ENCODE data around the gene SMC2.

SMC2 gene

GRCh38 chr9:104094534-104095015, 466 bp downstream of the SMC2 start:
- no peaks in the 10 kb centered on the region for H3K9me2 ChIP-seq (replicated peaks; ENCODE audit: low read depth, low read length)
- no peak for TF ChIP-seq EZH2phosphoT487 (IDR thresholded peaks at IDR 0.05; ENCODE audit: borderline replicate concordance)
- TF ChIP-seq, protein P1, sequence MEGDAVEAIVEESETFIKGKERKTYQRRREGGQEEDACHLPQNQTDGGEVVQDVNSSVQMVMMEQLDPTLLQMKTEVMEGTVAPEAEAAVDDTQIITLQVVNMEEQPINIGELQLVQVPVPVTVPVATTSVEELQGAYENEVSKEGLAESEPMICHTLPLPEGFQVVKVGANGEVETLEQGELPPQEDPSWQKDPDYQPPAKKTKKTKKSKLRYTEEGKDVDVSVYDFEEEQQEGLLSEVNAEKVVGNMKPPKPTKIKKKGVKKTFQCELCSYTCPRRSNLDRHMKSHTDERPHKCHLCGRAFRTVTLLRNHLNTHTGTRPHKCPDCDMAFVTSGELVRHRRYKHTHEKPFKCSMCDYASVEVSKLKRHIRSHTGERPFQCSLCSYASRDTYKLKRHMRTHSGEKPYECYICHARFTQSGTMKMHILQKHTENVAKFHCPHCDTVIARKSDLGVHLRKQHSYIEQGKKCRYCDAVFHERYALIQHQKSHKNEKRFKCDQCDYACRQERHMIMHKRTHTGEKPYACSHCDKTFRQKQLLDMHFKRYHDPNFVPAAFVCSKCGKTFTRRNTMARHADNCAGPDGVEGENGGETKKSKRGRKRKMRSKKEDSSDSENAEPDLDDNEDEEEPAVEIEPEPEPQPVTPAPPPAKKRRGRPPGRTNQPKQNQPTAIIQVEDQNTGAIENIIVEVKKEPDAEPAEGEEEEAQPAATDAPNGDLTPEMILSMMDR (conservative IDR thresholded peaks at IDR 0.05; ENCODE audit: low read length), result no peak
- no peaks in the 10 kb centered on the region for H3K9me3 ChIP-seq (ENCODE audit: insufficient read depth, low read depth, low read length)
- no peaks in the 10 kb centered on the region for H3K27me3 ChIP-seq (ENCODE audit: insufficient read depth, low read length, poor library complexity, severe bottlenecking)
- peak overlapping the region; percentile 90 for H3K9ac ChIP-seq (ENCODE audit: low read depth, low read length, poor library complexity, severe bottlenecking)
- peaks cover 30% of the 10 kb centered on the region for H4K20me1 ChIP-seq (ENCODE audit: insufficient read depth, low read length, poor library complexity, severe bottlenecking)
- peak overlapping the region; percentile 75 for H2AFZ ChIP-seq (ENCODE audit: low read length)
- H3F3A ChIP-seq (ENCODE audit: low read depth), result no peaks in the 10 kb centered on the region
- peaks cover 65% of the 10 kb centered on the region for H3K79me2 ChIP-seq (ENCODE audit: insufficient read depth, low read length)
- no peaks in the 10 kb centered on the region for H3K36me3 ChIP-seq (ENCODE audit: insufficient read depth, low read length)
- H3K4me3 ChIP-seq (ENCODE audit: low read length, poor library complexity, severe bottlenecking), result peak overlapping the region; percentile 87
- peak overlapping the region; percentile 81 for H3K4me2 ChIP-seq (ENCODE audit: low read depth, low read length, poor library complexity, severe bottlenecking)
- H3K4me1 ChIP-seq (ENCODE audit: insufficient read depth, low read length, poor library complexity, severe bottlenecking), result peaks cover 59% of the 10 kb centered on the region

DNA sequence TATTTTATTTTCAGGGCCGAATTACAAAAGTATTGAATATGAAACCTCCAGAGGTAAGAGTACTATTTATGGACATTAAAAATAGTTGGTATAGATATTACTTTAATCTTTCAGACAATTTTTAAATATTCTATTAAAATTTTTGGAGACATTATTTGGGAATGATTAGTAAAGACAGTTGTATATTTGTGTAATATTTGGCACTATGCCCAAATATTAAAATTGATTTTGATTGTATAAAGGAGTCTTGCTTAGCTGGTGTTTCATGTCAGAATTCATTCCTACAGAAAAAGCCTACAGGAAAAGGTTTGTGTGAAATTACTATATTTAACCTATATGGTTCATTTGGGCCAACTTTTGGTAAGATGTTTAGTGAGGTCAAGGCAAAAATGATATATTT, 5.5 kb downstream of the SMC2 start:
- peaks cover 35% of the 10 kb centered on the region for H3K4me1 ChIP-seq (ENCODE audit: insufficient read depth, low read length, poor library complexity, severe bottlenecking)
- H3K9me2 ChIP-seq (replicated peaks; ENCODE audit: low read depth, low read length), result no peaks in the 10 kb centered on the region
- peaks cover 54% of the 10 kb centered on the region for H3K79me2 ChIP-seq (ENCODE audit: insufficient read depth, low read length)
- peaks cover 30% of the 10 kb centered on the region for H4K20me1 ChIP-seq (ENCODE audit: insufficient read depth, low read length, poor library complexity, severe bottlenecking)
- H3K9ac ChIP-seq (ENCODE audit: low read depth, low read length, poor library complexity, severe bottlenecking), result no peak overlapping the region
- TF ChIP-seq EZH2phosphoT487 (IDR thresholded peaks at IDR 0.05; ENCODE audit: borderline replicate concordance), result no peak
- TF ChIP-seq, protein P1 (conservative IDR thresholded peaks at IDR 0.05; ENCODE audit: low read length), result no peak
- peak overlapping the region; percentile 81 for H3K4me2 ChIP-seq (ENCODE audit: low read depth, low read length, poor library complexity, severe bottlenecking)
- H3K9me3 ChIP-seq (ENCODE audit: insufficient read depth, low read depth, low read length), result no peaks in the 10 kb centered on the region
- no peak overlapping the region for H2AFZ ChIP-seq (ENCODE audit: low read length)
- no peak overlapping the region for H3K4me3 ChIP-seq (ENCODE audit: low read length, poor library complexity, severe bottlenecking)
- no peaks in the 10 kb centered on the region for H3K27me3 ChIP-seq (ENCODE audit: insufficient read depth, low read length, poor library complexity, severe bottlenecking)
- peaks cover 50% of the 10 kb centered on the region for H3K36me3 ChIP-seq (ENCODE audit: insufficient read depth, low read length)
- H3F3A ChIP-seq (ENCODE audit: low read depth), result no peaks in the 10 kb centered on the region

GRCh38 chr9:104104360-104104759, 10.3 kb downstream of the SMC2 start:
- no peaks in the 10 kb centered on the region for H4K20me1 ChIP-seq (ENCODE audit: insufficient read depth, low read length, poor library complexity, severe bottlenecking)
- H3K4me2 ChIP-seq (ENCODE audit: low read depth, low read length, poor library complexity, severe bottlenecking), result no peak overlapping the region
- peaks cover 7% of the 10 kb centered on the region for H3K79me2 ChIP-seq (ENCODE audit: insufficient read depth, low read length)
- no peaks in the 10 kb centered on the region for H3K9me3 ChIP-seq (ENCODE audit: insufficient read depth, low read depth, low read length)
- H3K9ac ChIP-seq (ENCODE audit: low read depth, low read length, poor library complexity, severe bottlenecking), result no peak overlapping the region
- H3K9me2 ChIP-seq (replicated peaks; ENCODE audit: low read depth, low read length), result no peaks in the 10 kb centered on the region
- H3K36me3 ChIP-seq (ENCODE audit: insufficient read depth, low read length), result peaks cover 94% of the 10 kb centered on the region
- H3K4me1 ChIP-seq (ENCODE audit: insufficient read depth, low read length, poor library complexity, severe bottlenecking), result peaks cover 2% of the 10 kb centered on the region
- TF ChIP-seq, protein P1 (conservative IDR thresholded peaks at IDR 0.05; ENCODE audit: low read length), result no peak
- TF ChIP-seq EZH2phosphoT487 (IDR thresholded peaks at IDR 0.05; ENCODE audit: borderline replicate concordance), result no peak
- no peaks in the 10 kb centered on the region for H3K27me3 ChIP-seq (ENCODE audit: insufficient read depth, low read length, poor library complexity, severe bottlenecking)
- H3K4me3 ChIP-seq (ENCODE audit: low read length, poor library complexity, severe bottlenecking), result no peak overlapping the region
- H3F3A ChIP-seq (ENCODE audit: low read depth), result no peaks in the 10 kb centered on the region
- H2AFZ ChIP-seq (ENCODE audit: low read length), result no peak overlapping the region
